H1 (cell line): ENCODE results near the gene ZSCAN10. TPM values are rescaled to one million over a fixed set of nuclear protein-coding genes. Genes with fewer than 3 reads are reported as not detected.

Experiments used
- CTCF ChIA-PET: fragments of 300-600 bp; sonication (Branson Sonifier 250); formaldehyde crosslinking; loops from one replicate; lab custom pipeline; 2021; ENCODE audit not compliant: partially characterized antibody; lab: Charles Lee
- POLR2A ChIA-PET: fragments of 300-600 bp; sonication (Branson Sonifier 250); formaldehyde crosslinking; loops from one replicate; lab custom pipeline; 2021; ENCODE audit warnings: inconsistent platforms; ENCODE audit not compliant: partially characterized antibody; lab: Charles Lee
- DNase-seq, 2 experiments: peaks; one replicate each; pipeline versions ENCODE4 v3.0.0 to v3.0.0-alpha.2; 2010 to 2022; ENCODE audit warnings: low spot score in 2 of 2, low read depth in 1 of 2, mixed read lengths in 1 of 2
- FAIRE-seq: peaks from 2 replicates; lab custom pipeline; 2011; peaks lifted over from hg19 to GRCh38; lab: Jason Lieb, UNC
- H2AFZ ChIP-seq: 2 replicates; pipeline ENCODE4 v1.8.1; 2012; ENCODE audit warnings: low read length, inconsistent platforms
- H2AK5ac ChIP-seq: 2 replicates; pipeline ENCODE4 v1.6.1; 2013; ENCODE audit warnings: low read depth, low read length
- H2BK120ac ChIP-seq: replicated peaks from 2 replicates; pipeline ENCODE3; 2013; ENCODE audit warnings: low read depth, low read length, inconsistent platforms
- H2BK12ac ChIP-seq: 2 replicates; pipeline ENCODE4 v1.6.1; 2013; ENCODE audit warnings: low read depth, low read length
- H2BK15ac ChIP-seq: 2 replicates; pipeline ENCODE4 v1.6.1; 2013; ENCODE audit warnings: low read length
- H2BK20ac ChIP-seq: 2 replicates; pipeline ENCODE4 v1.6.1; 2013; ENCODE audit warnings: low read length
- H2BK5ac ChIP-seq: 2 replicates; pipeline ENCODE4 v1.6.1; 2013; ENCODE audit warnings: low read depth, low read length
- H3K14ac ChIP-seq: 2 replicates; pipeline ENCODE4 v1.6.1; 2013; ENCODE audit warnings: inconsistent platforms; ENCODE audit not compliant: insufficient read length
- H3K18ac ChIP-seq: 2 replicates; pipeline ENCODE4 v1.6.1; 2013; ENCODE audit warnings: low read length; ENCODE audit errors: extremely low read depth
- H3K23ac ChIP-seq: 2 replicates; pipeline ENCODE4 v1.6.1; 2013; ENCODE audit warnings: inconsistent platforms; ENCODE audit not compliant: insufficient read length
- H3K23me2 ChIP-seq: 2 replicates; pipeline ENCODE4 v1.6.1; 2013; ENCODE audit warnings: low read depth, low read length
- H3K27ac ChIP-seq: 2 replicates; pipeline ENCODE4 v1.6.1; 2011; ENCODE audit warnings: low read depth, low read length, inconsistent platforms
- H3K27me3 ChIP-seq, 4 experiments: replicated peaks in 1 of 4; 1 replicate in 1 of 4; 2 replicates in 3 of 4; pipeline versions ENCODE4 v1.6.1 to v1.8.1; 2011 to 2013; ENCODE audit warnings: low read length in 3 of 4, mild to moderate bottlenecking in 3 of 4, inconsistent platforms in 2 of 4, mixed read lengths in 2 of 4, moderate library complexity in 1 of 4; ENCODE audit not compliant: control insufficient read depth in 3 of 4, insufficient read depth in 3 of 4; ENCODE audit errors: extremely low read depth in 1 of 4
- H3K36me3 ChIP-seq, 4 experiments: 2 replicates each; pipeline versions ENCODE4 v1.6.1 to v1.8.1; 2011 to 2013; ENCODE audit warnings: mild to moderate bottlenecking in 4 of 4, low read length in 3 of 4, moderate library complexity in 2 of 4, control low read depth in 1 of 4, inconsistent platforms in 1 of 4; ENCODE audit not compliant: insufficient read depth in 4 of 4, control insufficient read depth in 2 of 4
- H3K4ac ChIP-seq: replicated peaks from 2 replicates; pipeline ENCODE3; 2013; ENCODE audit warnings: low read length, low read depth, mixed read lengths, inconsistent platforms; ENCODE audit not compliant: insufficient read length
- H3K4me1 ChIP-seq, 4 experiments: replicated peaks in 1 of 4; 1 replicate in 1 of 4; 2 replicates in 3 of 4; pipeline versions ENCODE4 v1.6.1 to v1.8.1; 2011 to 2013; ENCODE audit warnings: low read length in 3 of 4, inconsistent platforms in 2 of 4, mixed read lengths in 1 of 4; ENCODE audit not compliant: insufficient read depth in 4 of 4, control insufficient read depth in 3 of 4
- H3K4me2 ChIP-seq, 2 experiments: 2 replicates each; pipeline versions ENCODE4 v1.6.1 to v1.8.1; 2011 to 2013; ENCODE audit warnings: low read depth in 2 of 2, low read length in 2 of 2, control low read depth in 1 of 2, inconsistent platforms in 1 of 2, mild to moderate bottlenecking in 1 of 2; ENCODE audit not compliant: insufficient read depth in 1 of 2
- H3K4me3 ChIP-seq, 4 experiments: fragments of 200-600, 300-600 bp in 1 of 4; sonication (generic), shearing (Covaris generic), sonication (Bioruptor Twin) in 1 of 4; 2 replicates each; pipeline versions ENCODE4 v1.5.1 to v1.8.1; 2011 to 2016; ENCODE audit warnings: low read length in 4 of 4, low read depth in 3 of 4, control low read depth in 2 of 4, inconsistent platforms in 2 of 4, mild to moderate bottlenecking in 2 of 4, mixed read lengths in 1 of 4, moderate library complexity in 1 of 4; ENCODE audit not compliant: insufficient read depth in 2 of 4; ENCODE audit errors: extremely low read depth in 1 of 4
- H3K56ac ChIP-seq: replicated peaks from 2 replicates; pipeline ENCODE3; 2013; ENCODE audit warnings: low read depth, mild to moderate bottlenecking, mixed read lengths, low read length, inconsistent platforms; ENCODE audit not compliant: insufficient read length
- H3K79me1 ChIP-seq: 2 replicates; pipeline ENCODE4 v1.6.1; 2013; ENCODE audit warnings: low read depth, low read length, control low read depth
- H3K79me2 ChIP-seq, 2 experiments: 2 replicates each; pipeline versions ENCODE4 v1.6.1 to v1.8.1; 2012 to 2013; ENCODE audit warnings: low read length in 2 of 2, mild to moderate bottlenecking in 2 of 2, inconsistent platforms in 1 of 2; ENCODE audit not compliant: insufficient read depth in 2 of 2, control insufficient read depth in 1 of 2
- H3K9ac ChIP-seq, 4 experiments: replicated peaks in 1 of 4; 1 replicate in 1 of 4; 2 replicates in 3 of 4; pipeline versions ENCODE4 v1.6.1 to v1.8.1; 2011 to 2013; ENCODE audit warnings: low read depth in 3 of 4, low read length in 3 of 4, control low read depth in 2 of 4, mild to moderate bottlenecking in 2 of 4, moderate library complexity in 2 of 4, inconsistent platforms in 1 of 4; ENCODE audit errors: extremely low read depth in 1 of 4
- H3K9me3 ChIP-seq, 2 experiments: 2 replicates each; pipeline versions ENCODE4 v1.6.1 to v1.8.1; 2012 to 2013; ENCODE audit warnings: mild to moderate bottlenecking in 2 of 2, moderate library complexity in 2 of 2, control low read depth in 1 of 2, inconsistent platforms in 1 of 2, low read depth in 1 of 2, low read length in 1 of 2, mixed read lengths in 1 of 2; ENCODE audit not compliant: insufficient read depth in 2 of 2
- H4K20me1 ChIP-seq, 2 experiments: replicated peaks in 1 of 2; 2 replicates each; pipeline versions ENCODE3 to v1.8.1; 2011 to 2013; ENCODE audit warnings: inconsistent platforms in 2 of 2, low read length in 2 of 2, mild to moderate bottlenecking in 1 of 2; ENCODE audit not compliant: insufficient read depth in 2 of 2, control insufficient read depth in 1 of 2
- H4K5ac ChIP-seq: 2 replicates; pipeline ENCODE4 v1.6.1; 2013; ENCODE audit warnings: low read length, low read depth, mixed read lengths, inconsistent platforms; ENCODE audit not compliant: insufficient read length
- H4K8ac ChIP-seq: 2 replicates; pipeline ENCODE4 v1.8.0; 2013; ENCODE audit warnings: mild to moderate bottlenecking, moderate library complexity, low read length, inconsistent platforms; ENCODE audit not compliant: insufficient read depth; ENCODE audit errors: extremely low read depth
- H4K91ac ChIP-seq: replicated peaks from 2 replicates; pipeline ENCODE3; 2013; ENCODE audit warnings: low read length, mixed read lengths, inconsistent platforms; ENCODE audit not compliant: insufficient read length
- ASH2L ChIP-seq: fragments of 200-600, 300-600 bp; sonication (generic); IDR thresholded peaks from one replicate; pipeline ENCODE4 v1.7.1; 2017; ENCODE audit warnings: low read length
- BCL11A ChIP-seq, 2 experiments: IDR thresholded peaks; one replicate each; pipeline ENCODE4 v1.6.1; 2011; ENCODE audit warnings: low read depth in 2 of 2, low read length in 2 of 2, mild to moderate bottlenecking in 2 of 2
- CHD1 ChIP-seq: IDR thresholded peaks from 2 replicates; pipeline ENCODE4 v1.6.1; 2012; ENCODE audit warnings: low read depth, low read length, improper control_type of control experiment
- KDM5A ChIP-seq: fragments of 200-600 bp; IDR thresholded peaks from 2 replicates; pipeline ENCODE4 v1.7.1; 2012; ENCODE audit warnings: mild to moderate bottlenecking, low read length, inconsistent platforms, mixed read lengths
- MAFK ChIP-seq: IDR thresholded peaks from 2 replicates; pipeline ENCODE4 v1.6.1; 2012; ENCODE audit warnings: low read depth, mild to moderate bottlenecking, improper control_type of control experiment, low read length
- POLR2AphosphoS5 ChIP-seq: IDR thresholded peaks from 2 replicates; pipeline ENCODE4 v1.6.1; 2011; ENCODE audit warnings: low read depth, low read length
- RNF2 ChIP-seq: fragments of 200-900, 300-1000 bp; sonication (generic); IDR thresholded peaks from 2 replicates; pipeline ENCODE4 v1.7.1; 2016; ENCODE audit warnings: borderline replicate concordance, low read depth, mild to moderate bottlenecking, antibody characterized with exemption, low read length; ENCODE audit not compliant: poor library complexity, severe bottlenecking; ENCODE audit errors: missing control alignments
- SIN3A ChIP-seq, 2 experiments: IDR thresholded peaks in 1 of 2; conservative IDR thresholded peaks in 1 of 2; 2 replicates each; pipeline ENCODE4 v1.6.1; 2011 to 2012; ENCODE audit warnings: low read length in 2 of 2, improper control_type of control experiment in 1 of 2, low read depth in 1 of 2, mild to moderate bottlenecking in 1 of 2
- SIRT6 ChIP-seq: IDR thresholded peaks from one replicate; pipeline ENCODE4 v1.7.1; 2012; ENCODE audit warnings: low read length, inconsistent platforms
- USF2 ChIP-seq: IDR thresholded peaks from 2 replicates; pipeline ENCODE4 v1.6.1; 2011; ENCODE audit warnings: low read length, improper control_type of control experiment
- WGBS, 2 experiments: shearing (Covaris generic) in 1 of 2; methylation state at CpG; one replicate each; pipeline versions ENCODE4 v1.1.6 to v1.1.7; 2013 to 2015; ENCODE audit warnings: low lambda C conversion rate in 2 of 2, mixed read lengths in 2 of 2, inconsistent platforms in 1 of 2, low coverage in 1 of 2, missing lambda C conversion rate in 1 of 2; ENCODE audit not compliant: insufficient replicate concordance in 2 of 2, insufficient coverage in 1 of 2, insufficient read length in 1 of 2; ENCODE audit errors: extremely low coverage in 1 of 2, missing lambda C conversion rate in 1 of 2; 5-methylcytosine and 5-hydroxymethylcytosine counted together
- polyA plus RNA-seq, 7 experiments: library from polyadenylated mRNA; depleted of rRNA in 3 of 7; stranded (reverse) in 5 of 7; unstranded in 2 of 7; fragments of >200 nt in 5 of 7; fragments of 200-250 nt in 2 of 7; gene quantifications; 1 replicate in 5 of 7; 2 replicates in 1 of 7; 4 replicates in 1 of 7; pipeline versions ENCODE4 v1.2.1 to v1.2.3, GENCODE V29; 2011 to 2013; ENCODE audit warnings: missing spikeins in 2 of 7, mixed read lengths in 2 of 7
- total RNA-seq: library from RNA; stranded (reverse); fragmentation: NEBNext Ultra II Directional; extraction: Animal tissue kit (Norgen Biotek cat#: 25700); gene quantifications from 2 replicates; pipeline ENCODE4 v1.2.1, GENCODE V29; 2021

ZSCAN10 gene
- total and polyA plus RNA-seq, 2 of the 8 experiments (the other 6 are each of a cell fraction or from before 2014, with no cell fraction given) = 209 to 314 TPM

- no peak for FAIRE-seq
- H3K14ac ChIP-seq = no peak overlapping the region
- WGBS, 2 experiments = 91% methylated on average over 16 of the region's 19 CpGs; no CpG with 5 or more reads in 1 of the 2 experiments
- DNase-seq = no peak
- H4K8ac ChIP-seq = no peak overlapping the region
- H3K4me2 ChIP-seq = no peak overlapping the region
- ChIA-PET CTCF (interaction anchor here (0.7 to 6.6 kb wide), 9 partner anchors 9 to 118 kb away, joined by 3 to 88 read pairs (median 4); no protein-coding TSS in a partner anchor), POLR2A (interaction anchor here (0.8 to 12.7 kb wide), 24 partner anchors 9 to 79 kb away, joined by 3 to 140 read pairs (median 5); partner anchors contain the start of genes CLDN6, HCFC1R1, THOC6 and TNFRSF12A)
- H3K27ac ChIP-seq = no peak overlapping the region
- H4K20me1 ChIP-seq = peaks cover 7% of the 10 kb centered on the region in 2 experiments
- H3K79me2 ChIP-seq = no peaks in the 10 kb centered on the region
- no peak overlapping the region for H2BK5ac ChIP-seq
- no peak overlapping the region for H3K56ac ChIP-seq
- H3K4me3 ChIP-seq = no peak overlapping the region
- H3K4me1 ChIP-seq = peaks cover 5 to 17% (median 6%) of the 10 kb centered on the region in 4 experiments; a peak in 6 of 7 replicates
- no peak overlapping the region for H2BK20ac ChIP-seq
- H3K36me3 ChIP-seq = no peaks in the 10 kb centered on the region; a peak in 1 of 8 replicates
- H3K23me2 ChIP-seq = peaks cover 6% of the 10 kb centered on the region; the same call in 1 of the 2 replicates
- no peak overlapping the region for H2AFZ ChIP-seq
- no peaks in the 10 kb centered on the region for H3K9me3 ChIP-seq
- no peak overlapping the region for H2BK12ac ChIP-seq
- no peaks in the 10 kb centered on the region; a peak in 1 of 7 replicates for H3K27me3 ChIP-seq
- H4K5ac ChIP-seq = no peak overlapping the region
- H3K4ac ChIP-seq = no peak overlapping the region
- H2BK15ac ChIP-seq = no peak overlapping the region
- no peak overlapping the region for H3K23ac ChIP-seq
- H3K18ac ChIP-seq = no peak overlapping the region
- no peak overlapping the region for H3K9ac ChIP-seq
- no peak overlapping the region for H4K91ac ChIP-seq
- TF ChIP-seq SIRT6 = no peak
- no peak for TF ChIP-seq ASH2L
- no peak for TF ChIP-seq RNF2
- no peak for TF ChIP-seq SIN3A (conservative IDR thresholded peaks at IDR 0.05 in 1 of 2, IDR thresholded peaks at IDR 0.05 in 1 of 2; ENCODE audit: low read depth in 1 of 2, low read length in 2 of 2)
- TF ChIP-seq POLR2AphosphoS5 = no peak
- no peak for TF ChIP-seq KDM5A
- TF ChIP-seq CHD1 = no peak
- TF ChIP-seq MAFK = no peak
- no peak for TF ChIP-seq BCL11A (IDR thresholded peaks at IDR 0.05; ENCODE audit: low read depth in 2 of 2, low read length in 2 of 2)
- no peak for TF ChIP-seq USF2
- no peak overlapping the region for H2BK120ac ChIP-seq
- no peaks in the 10 kb centered on the region for H3K79me1 ChIP-seq
- no peak overlapping the region for H2AK5ac ChIP-seq
Measured at GRCh38 chr16:3056336-3057180, 42.5 kb downstream of the ZSCAN10 start.
